ENCODE results near the gene ST3GAL5.

ST3GAL5 gene

GRCh38 chr2:85852152-85852840, 36.5 kb downstream of the ST3GAL5 start:
- no peak for DNase-seq (ENCODE audit: extremely low spot score)
- CTCF ChIA-PET = interaction anchor here (0.7 to 3.3 kb wide), 7 partner anchors 7 to 230 kb away, joined by 3 to 14 read pairs (median 5); no protein-coding TSS in a partner anchor
- no peak for TF ChIP-seq CTCF (IDR thresholded peaks at IDR 0.05; ENCODE audit: control extremely low read depth, extremely low read depth, low read depth, missing control alignments)
- POLR2A ChIA-PET = no interaction called here

GRCh38 chr2:85851253-85852151, 37.3 kb downstream of the ST3GAL5 start:
- POLR2A ChIA-PET = interaction anchor here (0.8 kb wide), 1 partner anchor 312 kb away, joined by 3 read pairs; no protein-coding TSS in a partner anchor
- DNase-seq (ENCODE audit: extremely low spot score) = no peak
- CTCF ChIA-PET = interaction anchor here (0.7 to 3.3 kb wide), 10 partner anchors 8 to 231 kb away, joined by 3 to 14 read pairs (median 4); no protein-coding TSS in a partner anchor

GRCh38 chr2:85850451-85850850, 38.3 kb downstream of the ST3GAL5 start:
- CTCF ChIA-PET = interaction anchor here (1.0 to 3.3 kb wide), 7 partner anchors 10 to 229 kb away, joined by 3 to 14 read pairs (median 5); no protein-coding TSS in a partner anchor
- no peak for TF ChIP-seq CTCF (IDR thresholded peaks at IDR 0.05; ENCODE audit: control extremely low read depth, extremely low read depth, low read depth, missing control alignments)
- DNase-seq (ENCODE audit: extremely low spot score) = no peak
- POLR2A ChIA-PET = no interaction called here

More at GRCh38 chr2:85851253-85852151, 37.3 kb downstream of the ST3GAL5 start:
- no peak for TF ChIP-seq CTCF (IDR thresholded peaks at IDR 0.05; ENCODE audit: control extremely low read depth, extremely low read depth, low read depth, missing control alignments)

GRCh38 chr2:85847051-85847588, 41.7 kb downstream of the ST3GAL5 start:
- no peak for DNase-seq (ENCODE audit: extremely low spot score)
- CTCF ChIA-PET = interaction anchor here (0.9 to 3.6 kb wide), 4 partner anchors 10 to 241 kb away, joined by 3 to 15 read pairs (median 8); no protein-coding TSS in a partner anchor
- POLR2A ChIA-PET = no interaction called here
- TF ChIP-seq CTCF (IDR thresholded peaks at IDR 0.05; ENCODE audit: control extremely low read depth, extremely low read depth, low read depth, missing control alignments) = no peak

GRCh38 chr2:85846411-85846810, 42.4 kb downstream of the ST3GAL5 start:
- no peak for TF ChIP-seq CTCF (IDR thresholded peaks at IDR 0.05; ENCODE audit: control extremely low read depth, extremely low read depth, low read depth, missing control alignments)
- no peak for DNase-seq (ENCODE audit: extremely low spot score)
- CTCF ChIA-PET = interaction anchor here (0.9 to 3.6 kb wide), 3 partner anchors 9 to 234 kb away, joined by 3 to 15 read pairs (median 14); no protein-coding TSS in a partner anchor
- POLR2A ChIA-PET = no interaction called here

GRCh38 chr2:85844486-85844885, 44.3 kb downstream of the ST3GAL5 start:
- no peak for DNase-seq (ENCODE audit: extremely low spot score)
- TF ChIP-seq CTCF (IDR thresholded peaks at IDR 0.05; ENCODE audit: control extremely low read depth, extremely low read depth, low read depth, missing control alignments) = no peak
- ChIA-PET CTCF (interaction anchor here (1.1 to 3.3 kb wide), 5 partner anchors 9 to 195 kb away, joined by 3 to 15 read pairs (median 5); no protein-coding TSS in a partner anchor), POLR2A (no interaction called here)
